HCT116 (cell line): Measurements from ENCODE around the gene NDUFS3.

Experiments
- EZH2 ChIP-seq: fragments of 200-600 bp; sonication (generic); IDR thresholded peaks from 2 replicates; pipeline ENCODE4 v1.6.1; 2017; ENCODE audit warnings: antibody characterized with exemption, mixed run types
- FOSL1 ChIP-seq: IDR thresholded peaks from 2 replicates; pipeline ENCODE4 v1.6.1; 2012; ENCODE audit warnings: low read depth
- POLR2AphosphoS5 ChIP-seq: IDR thresholded peaks from 2 replicates; pipeline ENCODE4 v1.6.1; 2011; ENCODE audit warnings: mild to moderate bottlenecking, low read depth, low read length, moderate library complexity
- RAD21 ChIP-seq: IDR thresholded peaks from 2 replicates; pipeline ENCODE4 v1.6.1; 2012; ENCODE audit warnings: low read depth, mild to moderate bottlenecking
- TCF7L2 ChIP-seq: IDR thresholded peaks from 2 replicates; pipeline ENCODE4 v1.7.0; 2011; ENCODE audit warnings: borderline replicate concordance, inconsistent platforms; ENCODE audit not compliant: insufficient read depth, insufficient read length; ENCODE audit errors: extremely low read depth
- YY1 ChIP-seq: IDR thresholded peaks from 2 replicates; pipeline ENCODE4 v1.6.1; 2011; ENCODE audit warnings: low read length, low read depth, moderate library complexity, mild to moderate bottlenecking; ENCODE audit not compliant: insufficient replicate concordance; ENCODE audit errors: extremely low read depth
- ZFX ChIP-seq: fragments of 450-650 bp; IDR thresholded peaks from 2 replicates; pipeline ENCODE4 v1.6.1; 2017
- TF ChIP-seq, protein P1 (sequence below), 3 experiments: fragments of 200-600 bp in 1 of 3; sonication (generic) in 1 of 3; IDR thresholded peaks in 2 of 3; conservative IDR thresholded peaks in 1 of 3; 2 replicates each; pipeline ENCODE4 v1.5.1; 2012 to 2017; ENCODE audit warnings: low read depth in 2 of 3, low read length in 2 of 3, antibody characterized with exemption in 1 of 3, borderline replicate concordance in 1 of 3, control low read depth in 1 of 3, mild to moderate bottlenecking in 1 of 3, mixed read lengths in 1 of 3, mixed run types in 1 of 3, moderate library complexity in 1 of 3; ENCODE audit not compliant: insufficient read depth in 1 of 3
- TF ChIP-seq, protein P2 (sequence below): IDR thresholded peaks from 2 replicates; pipeline ENCODE4 v1.6.1; 2011; ENCODE audit warnings: mild to moderate bottlenecking, low read length, moderate library complexity; ENCODE audit not compliant: insufficient replicate concordance; ENCODE audit errors: extremely low read depth

DNA sequence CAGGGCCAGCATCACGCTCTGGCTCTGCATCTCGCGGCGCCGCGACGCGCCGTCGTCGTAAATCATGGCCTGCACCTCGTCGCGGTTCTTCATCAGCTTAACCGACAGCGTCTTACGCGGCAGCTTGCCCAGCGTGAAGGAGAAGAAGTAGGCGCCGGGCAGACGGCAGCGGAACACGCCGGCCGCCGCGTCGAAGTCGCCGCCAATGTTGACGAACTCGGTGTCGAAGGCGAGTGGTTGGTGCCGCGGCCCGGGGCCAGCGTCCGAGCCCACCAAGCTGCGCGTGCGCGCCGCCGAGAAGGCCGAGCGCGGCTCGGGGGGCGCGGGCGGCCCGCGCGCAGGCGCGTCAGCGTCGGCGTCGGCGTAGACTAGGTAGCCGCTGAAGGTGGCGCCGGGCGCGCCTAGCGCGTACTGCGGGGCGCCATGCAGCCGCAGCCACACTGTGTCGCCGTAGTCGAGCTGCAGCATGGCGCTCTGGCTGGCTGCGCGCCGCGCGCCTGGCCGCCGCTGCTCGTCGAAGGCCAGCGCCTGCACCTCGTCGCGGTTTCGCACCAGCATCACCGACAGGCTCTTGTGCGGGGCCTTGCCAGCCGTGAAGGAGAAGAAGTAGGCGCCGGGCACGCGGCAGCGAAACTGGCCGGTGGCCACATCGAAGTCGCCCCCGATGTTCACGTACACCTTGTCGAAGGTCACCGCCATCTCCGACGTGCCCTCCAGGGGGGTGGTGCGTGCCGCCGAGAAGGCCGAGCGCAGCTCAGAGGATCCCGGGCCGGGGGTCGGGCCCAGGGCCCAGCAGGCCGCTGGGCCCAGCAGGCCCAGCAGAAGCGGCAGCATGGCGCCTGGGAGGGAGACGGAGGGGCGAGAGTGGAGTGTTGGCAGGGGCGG, 11.3 kb downstream of the NDUFS3 start:
- TF ChIP-seq, protein P1, sequence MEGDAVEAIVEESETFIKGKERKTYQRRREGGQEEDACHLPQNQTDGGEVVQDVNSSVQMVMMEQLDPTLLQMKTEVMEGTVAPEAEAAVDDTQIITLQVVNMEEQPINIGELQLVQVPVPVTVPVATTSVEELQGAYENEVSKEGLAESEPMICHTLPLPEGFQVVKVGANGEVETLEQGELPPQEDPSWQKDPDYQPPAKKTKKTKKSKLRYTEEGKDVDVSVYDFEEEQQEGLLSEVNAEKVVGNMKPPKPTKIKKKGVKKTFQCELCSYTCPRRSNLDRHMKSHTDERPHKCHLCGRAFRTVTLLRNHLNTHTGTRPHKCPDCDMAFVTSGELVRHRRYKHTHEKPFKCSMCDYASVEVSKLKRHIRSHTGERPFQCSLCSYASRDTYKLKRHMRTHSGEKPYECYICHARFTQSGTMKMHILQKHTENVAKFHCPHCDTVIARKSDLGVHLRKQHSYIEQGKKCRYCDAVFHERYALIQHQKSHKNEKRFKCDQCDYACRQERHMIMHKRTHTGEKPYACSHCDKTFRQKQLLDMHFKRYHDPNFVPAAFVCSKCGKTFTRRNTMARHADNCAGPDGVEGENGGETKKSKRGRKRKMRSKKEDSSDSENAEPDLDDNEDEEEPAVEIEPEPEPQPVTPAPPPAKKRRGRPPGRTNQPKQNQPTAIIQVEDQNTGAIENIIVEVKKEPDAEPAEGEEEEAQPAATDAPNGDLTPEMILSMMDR (IDR thresholded peaks at IDR 0.05 in 2 of 3, conservative IDR thresholded peaks at IDR 0.05 in 1 of 3; ENCODE audit: borderline replicate concordance in 1 of 3, insufficient read depth in 1 of 3, low read depth in 2 of 3, low read length in 2 of 3) = no peak
- TF ChIP-seq RAD21 (no peak), FOSL1 (no peak), EZH2 (no peak), ZFX (no peak), POLR2AphosphoS5 (no peak), YY1 (no peak), TCF7L2 (no peak)
- TF ChIP-seq, protein P2, sequence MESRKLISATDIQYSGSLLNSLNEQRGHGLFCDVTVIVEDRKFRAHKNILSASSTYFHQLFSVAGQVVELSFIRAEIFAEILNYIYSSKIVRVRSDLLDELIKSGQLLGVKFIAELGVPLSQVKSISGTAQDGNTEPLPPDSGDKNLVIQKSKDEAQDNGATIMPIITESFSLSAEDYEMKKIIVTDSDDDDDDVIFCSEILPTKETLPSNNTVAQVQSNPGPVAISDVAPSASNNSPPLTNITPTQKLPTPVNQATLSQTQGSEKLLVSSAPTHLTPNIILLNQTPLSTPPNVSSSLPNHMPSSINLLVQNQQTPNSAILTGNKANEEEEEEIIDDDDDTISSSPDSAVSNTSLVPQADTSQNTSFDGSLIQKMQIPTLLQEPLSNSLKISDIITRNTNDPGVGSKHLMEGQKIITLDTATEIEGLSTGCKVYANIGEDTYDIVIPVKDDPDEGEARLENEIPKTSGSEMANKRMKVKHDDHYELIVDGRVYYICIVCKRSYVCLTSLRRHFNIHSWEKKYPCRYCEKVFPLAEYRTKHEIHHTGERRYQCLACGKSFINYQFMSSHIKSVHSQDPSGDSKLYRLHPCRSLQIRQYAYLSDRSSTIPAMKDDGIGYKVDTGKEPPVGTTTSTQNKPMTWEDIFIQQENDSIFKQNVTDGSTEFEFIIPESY = no peak
